ENCODE results near the gene CDC42EP3. TPM values are rescaled to one million over a fixed set of nuclear protein-coding genes. Genes with fewer than 3 reads are reported as not detected.

Gene CDC42EP3
- total and polyA plus RNA-seq, 9 donors: 17.0 to 36.6 (median 26.7) TPM

DNA sequence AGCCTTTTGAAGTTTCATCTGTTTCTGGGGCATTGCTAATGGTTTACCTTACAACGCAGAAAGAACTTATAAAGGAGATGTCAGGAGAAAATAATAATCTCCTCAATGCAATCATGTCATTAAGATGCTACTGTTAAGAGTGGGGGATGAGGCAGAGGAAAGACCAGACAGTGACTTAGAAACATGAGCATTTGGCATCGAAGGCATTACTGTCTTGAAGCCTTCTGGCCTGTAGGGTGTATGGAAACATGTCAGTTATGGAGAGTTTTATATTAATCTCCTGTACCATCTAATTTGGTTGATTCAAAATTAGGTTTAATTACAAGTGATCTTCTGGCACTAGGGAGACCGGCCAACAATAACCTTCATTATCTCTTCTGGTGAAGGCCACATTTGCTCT lies 32.5 kb downstream of the CDC42EP3 start:
- Histone ChIP-seq H3K4me3 (ENCODE audit: low read length) (no peak overlapping the region), H3K4me1 (ENCODE audit: control insufficient read depth, insufficient read depth, low read length) (peaks cover 9% of the 10 kb centered on the region)
- WGBS (ENCODE audit: insufficient coverage): 100% methylated on average over 1 of the region's 3 CpGs

DNA sequence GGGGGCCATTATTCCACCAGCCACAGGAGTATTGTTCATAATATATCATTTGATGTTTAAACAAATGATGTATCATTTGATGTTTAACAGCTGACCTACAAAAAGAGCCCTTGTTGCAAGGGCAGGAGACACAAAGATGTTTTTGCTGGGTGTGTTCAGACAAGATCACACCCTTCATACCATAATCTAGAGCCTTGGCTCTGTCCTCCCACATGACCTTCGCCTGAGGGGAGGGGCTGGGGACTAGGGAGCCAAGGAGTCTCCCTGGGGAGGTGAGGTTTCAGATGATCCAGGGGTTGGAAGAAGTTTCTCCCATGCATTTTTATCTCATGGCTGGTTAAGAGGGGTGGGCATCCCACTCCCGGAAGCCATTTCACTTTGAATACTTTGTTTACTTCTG lies 33.5 kb downstream of the CDC42EP3 start:
- H3K9me3 ChIP-seq (replicated peaks; ENCODE audit: control insufficient read depth, low read depth, low read length): no peaks in the 10 kb centered on the region
- no CpG with 5 or more reads among the region's 2 CpGs for WGBS (ENCODE audit: insufficient coverage)
- DNase-seq: no peak
- H3K27ac ChIP-seq (ENCODE audit: low read length): no peak overlapping the region
- no peaks in the 10 kb centered on the region for H3K27me3 ChIP-seq (ENCODE audit: control insufficient read depth, insufficient read depth, low read length)
- H3K36me3 ChIP-seq (ENCODE audit: control insufficient read depth, insufficient read depth, low read length): no peaks in the 10 kb centered on the region
- H3K4me1 ChIP-seq (ENCODE audit: control insufficient read depth, insufficient read depth, low read length): peaks cover 9% of the 10 kb centered on the region
- H3K4me3 ChIP-seq (ENCODE audit: low read length): no peak overlapping the region

More for the DNA sequence above, 32.5 kb downstream of the CDC42EP3 start:
- Histone ChIP-seq H3K27ac (ENCODE audit: low read length) (no peak overlapping the region), H3K36me3 (ENCODE audit: control insufficient read depth, insufficient read depth, low read length) (peaks cover 2% of the 10 kb centered on the region), H3K9me3 (replicated peaks; ENCODE audit: control insufficient read depth, low read depth, low read length) (no peaks in the 10 kb centered on the region), H3K27me3 (ENCODE audit: control insufficient read depth, insufficient read depth, low read length) (no peaks in the 10 kb centered on the region)
- DNase-seq: no peak

DNA sequence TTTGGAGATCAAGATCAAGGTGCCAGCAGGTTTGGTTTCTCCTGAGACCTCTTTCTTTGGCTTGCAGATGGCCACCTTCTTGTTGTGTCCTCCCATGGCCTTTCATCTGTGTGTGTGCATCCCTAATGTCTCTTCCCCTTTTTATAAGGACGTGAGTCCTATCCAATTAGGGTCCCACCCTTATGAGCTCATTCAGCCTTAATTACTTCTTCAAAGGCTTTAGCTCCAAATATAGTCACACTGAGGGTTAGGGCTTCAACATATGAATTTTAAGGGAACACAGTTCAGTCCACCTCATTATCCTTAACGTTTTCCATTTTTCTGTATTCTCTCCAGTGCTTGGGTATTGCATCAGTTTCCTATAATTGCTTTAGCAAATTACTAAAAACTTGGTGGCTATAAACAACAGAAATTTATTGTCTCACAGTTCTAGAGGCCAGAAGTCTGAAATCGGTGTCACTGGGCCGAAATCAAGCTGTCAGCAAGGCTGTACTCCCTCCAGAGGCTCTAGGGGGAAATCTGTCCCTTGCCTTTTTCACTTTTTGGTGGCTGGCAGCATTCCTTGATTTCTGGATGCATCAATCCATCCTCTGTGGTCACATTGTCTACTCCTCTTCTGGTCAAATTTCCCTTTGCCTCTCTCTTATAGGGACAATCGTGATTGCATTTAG lies 34.1 kb downstream of the CDC42EP3 start:
- no peak overlapping the region for H3K4me3 ChIP-seq (ENCODE audit: low read length)
- no peaks in the 10 kb centered on the region for H3K36me3 ChIP-seq (ENCODE audit: control insufficient read depth, insufficient read depth, low read length)
- WGBS (ENCODE audit: insufficient coverage): 80% methylated on average over 4 of the region's 5 CpGs
- H3K9me3 ChIP-seq (replicated peaks; ENCODE audit: control insufficient read depth, low read depth, low read length): no peaks in the 10 kb centered on the region
- peaks cover 9% of the 10 kb centered on the region for H3K4me1 ChIP-seq (ENCODE audit: control insufficient read depth, insufficient read depth, low read length)
- DNase-seq: no peak
- H3K27ac ChIP-seq (ENCODE audit: low read length): no peak overlapping the region
- no peaks in the 10 kb centered on the region for H3K27me3 ChIP-seq (ENCODE audit: control insufficient read depth, insufficient read depth, low read length)

- Histone ChIP-seq H3K27ac (ENCODE audit: low read length) (no peak overlapping the region), H3K27me3 (ENCODE audit: control insufficient read depth, insufficient read depth, low read length) (no peaks in the 10 kb centered on the region), H3K9me3 (replicated peaks; ENCODE audit: control insufficient read depth, low read depth, low read length) (no peaks in the 10 kb centered on the region), H3K36me3 (ENCODE audit: control insufficient read depth, insufficient read depth, low read length) (no peaks in the 10 kb centered on the region), H3K4me3 (ENCODE audit: low read length) (no peak overlapping the region), H3K4me1 (ENCODE audit: control insufficient read depth, insufficient read depth, low read length) (peaks cover 9% of the 10 kb centered on the region)
- WGBS (ENCODE audit: insufficient coverage): 83% methylated on average over 4 of the region's 4 CpGs
- no peak for DNase-seq
Measured at GRCh38 chr2:37636381-37637066, 34.9 kb downstream of the CDC42EP3 start.

DNA sequence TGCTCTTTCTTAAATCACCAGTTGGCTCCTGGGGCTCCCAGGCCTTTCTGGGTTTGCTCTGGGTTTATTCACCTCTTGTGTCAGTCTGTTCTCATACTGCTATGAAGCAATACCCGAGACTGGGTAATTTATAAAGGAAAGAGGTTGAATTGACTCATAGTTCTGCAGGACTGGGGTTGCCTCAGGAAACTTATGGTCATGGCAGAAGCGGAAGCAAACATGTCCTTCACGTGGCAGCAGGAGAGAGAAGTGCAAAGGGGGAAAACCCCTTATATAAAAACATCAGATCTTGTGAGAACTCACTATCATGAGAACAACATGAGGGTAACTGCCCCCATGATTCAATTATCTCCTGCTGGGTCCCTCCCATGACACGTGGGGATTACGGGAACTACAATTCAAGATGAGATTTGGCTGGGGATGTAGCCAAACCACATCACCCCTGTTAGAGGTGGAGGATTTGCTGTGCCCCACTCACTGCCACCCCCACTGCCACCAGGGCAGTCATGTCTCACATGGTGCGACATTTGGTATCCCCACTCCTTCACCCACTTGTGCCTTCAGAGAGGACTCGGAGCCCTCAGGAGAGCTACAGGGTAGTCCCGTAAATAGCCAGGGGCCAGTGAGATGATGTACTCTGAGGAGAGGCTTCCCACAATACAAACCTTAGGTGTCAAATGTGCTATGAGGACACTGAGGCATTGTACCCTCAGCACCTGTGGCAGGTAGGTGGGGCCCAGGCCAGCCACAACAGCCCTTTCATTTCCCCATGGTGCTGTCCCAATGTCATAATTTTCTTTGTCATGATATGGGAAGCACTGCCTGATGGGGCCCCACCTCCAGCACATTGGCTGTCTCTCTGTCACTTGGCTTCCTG lies 35.7 kb downstream of the CDC42EP3 start:
- Histone ChIP-seq H3K9me3 (replicated peaks; ENCODE audit: control insufficient read depth, low read depth, low read length) (no peaks in the 10 kb centered on the region), H3K27ac (ENCODE audit: low read length) (no peak overlapping the region), H3K4me3 (ENCODE audit: low read length) (no peak overlapping the region), H3K36me3 (ENCODE audit: control insufficient read depth, insufficient read depth, low read length) (no peaks in the 10 kb centered on the region), H3K4me1 (ENCODE audit: control insufficient read depth, insufficient read depth, low read length) (peaks cover 4% of the 10 kb centered on the region), H3K27me3 (ENCODE audit: control insufficient read depth, insufficient read depth, low read length) (no peaks in the 10 kb centered on the region)
- DNase-seq: peak; percentile 68
- WGBS (ENCODE audit: insufficient coverage): 100% methylated on average over 1 of the region's 8 CpGs

DNA sequence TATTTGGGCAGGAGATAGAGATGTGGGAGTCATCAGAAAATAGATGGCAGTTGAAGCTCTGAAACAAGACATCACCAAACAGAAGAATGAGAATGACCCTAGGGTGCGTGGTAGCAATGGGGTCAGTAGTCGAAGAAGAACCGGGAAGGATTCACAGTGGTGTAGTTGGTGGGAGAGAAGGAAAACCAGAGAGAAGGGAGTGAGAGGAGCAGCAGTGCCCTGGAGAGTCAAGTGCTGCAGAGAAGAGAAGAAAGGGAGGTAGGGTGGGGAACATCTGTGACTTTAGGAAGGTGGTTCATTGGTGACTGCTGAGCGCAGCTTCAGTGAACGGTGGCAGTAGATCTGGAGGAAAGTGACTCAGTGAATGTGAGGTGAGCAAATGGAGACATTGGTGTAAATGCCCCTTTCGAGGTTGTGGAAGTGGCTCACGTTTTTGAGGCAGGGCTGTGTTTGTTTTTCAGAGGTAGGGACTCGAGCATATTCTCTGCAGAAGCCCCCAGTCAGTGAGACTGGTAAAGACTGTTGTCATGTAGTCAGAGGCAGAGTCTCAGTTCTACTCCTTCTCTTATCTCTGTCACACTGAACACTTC lies 36.4 kb downstream of the CDC42EP3 start:
- Histone ChIP-seq H3K4me3 (ENCODE audit: low read length) (no peak overlapping the region), H3K4me1 (ENCODE audit: control insufficient read depth, insufficient read depth, low read length) (peaks cover 4% of the 10 kb centered on the region), H3K9me3 (replicated peaks; ENCODE audit: control insufficient read depth, low read depth, low read length) (no peaks in the 10 kb centered on the region), H3K36me3 (ENCODE audit: control insufficient read depth, insufficient read depth, low read length) (no peaks in the 10 kb centered on the region), H3K27ac (ENCODE audit: low read length) (no peak overlapping the region), H3K27me3 (ENCODE audit: control insufficient read depth, insufficient read depth, low read length) (no peaks in the 10 kb centered on the region)
- DNase-seq: no peak
- 91% methylated on average over 7 of the region's 8 CpGs for WGBS (ENCODE audit: insufficient coverage)

- Histone ChIP-seq H3K4me3 (ENCODE audit: low read length) (no peak overlapping the region), H3K27ac (ENCODE audit: low read length) (no peak overlapping the region), H3K9me3 (replicated peaks; ENCODE audit: control insufficient read depth, low read depth, low read length) (no peaks in the 10 kb centered on the region), H3K27me3 (ENCODE audit: control insufficient read depth, insufficient read depth, low read length) (no peaks in the 10 kb centered on the region), H3K36me3 (ENCODE audit: control insufficient read depth, insufficient read depth, low read length) (no peaks in the 10 kb centered on the region), H3K4me1 (ENCODE audit: control insufficient read depth, insufficient read depth, low read length) (peaks cover 7% of the 10 kb centered on the region)
- no CpG with 5 or more reads among the region's 3 CpGs for WGBS (ENCODE audit: insufficient coverage)
- no peak for DNase-seq
Measured at GRCh38 chr2:37633845-37634244, 37.6 kb downstream of the CDC42EP3 start.

- Histone ChIP-seq H3K4me3 (ENCODE audit: low read length) (no peak overlapping the region), H3K27ac (ENCODE audit: low read length) (no peak overlapping the region), H3K36me3 (ENCODE audit: control insufficient read depth, insufficient read depth, low read length) (no peaks in the 10 kb centered on the region), H3K4me1 (ENCODE audit: control insufficient read depth, insufficient read depth, low read length) (peaks cover 7% of the 10 kb centered on the region), H3K9me3 (replicated peaks; ENCODE audit: control insufficient read depth, low read depth, low read length) (no peaks in the 10 kb centered on the region), H3K27me3 (ENCODE audit: control insufficient read depth, insufficient read depth, low read length) (no peaks in the 10 kb centered on the region)
- WGBS (ENCODE audit: insufficient coverage): no CpG with 5 or more reads among the region's 1 CpG
- no peak for DNase-seq
Measured at GRCh38 chr2:37633234-37633633, 38.2 kb downstream of the CDC42EP3 start.

- Histone ChIP-seq H3K9me3 (replicated peaks; ENCODE audit: control insufficient read depth, low read depth, low read length) (no peaks in the 10 kb centered on the region), H3K4me3 (ENCODE audit: low read length) (no peak overlapping the region), H3K27me3 (ENCODE audit: control insufficient read depth, insufficient read depth, low read length) (no peaks in the 10 kb centered on the region), H3K27ac (ENCODE audit: low read length) (no peak overlapping the region), H3K36me3 (ENCODE audit: control insufficient read depth, insufficient read depth, low read length) (no peaks in the 10 kb centered on the region), H3K4me1 (ENCODE audit: control insufficient read depth, insufficient read depth, low read length) (peaks cover 5% of the 10 kb centered on the region)
- WGBS (ENCODE audit: insufficient coverage): 96% methylated on average over 2 of the region's 2 CpGs
- DNase-seq: no peak
Measured at GRCh38 chr2:37632310-37632709, 39.1 kb downstream of the CDC42EP3 start.

DNA sequence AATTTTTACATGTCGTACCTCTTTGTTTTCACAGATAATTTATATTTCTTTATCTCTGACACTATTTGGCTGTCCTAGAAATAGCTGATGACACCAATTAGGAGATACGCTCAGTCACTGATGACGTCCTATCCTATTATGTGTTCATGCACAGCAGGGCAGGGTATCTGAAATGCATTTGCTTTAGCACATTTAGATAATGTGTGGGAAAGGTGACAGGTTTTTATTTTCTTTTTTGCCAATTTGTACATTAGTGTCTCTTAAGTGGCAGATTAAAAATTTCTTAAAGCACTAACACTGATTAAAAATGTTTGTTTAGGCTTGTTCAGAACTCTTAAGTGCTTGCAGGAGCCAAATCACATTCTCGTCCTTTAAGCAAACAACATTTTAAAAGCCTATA lies 39.7 kb downstream of the CDC42EP3 start:
- H3K4me1 ChIP-seq (ENCODE audit: control insufficient read depth, insufficient read depth, low read length): peaks cover 5% of the 10 kb centered on the region
- no peak overlapping the region for H3K27ac ChIP-seq (ENCODE audit: low read length)
- no peaks in the 10 kb centered on the region for H3K36me3 ChIP-seq (ENCODE audit: control insufficient read depth, insufficient read depth, low read length)
- DNase-seq: no peak
- no peaks in the 10 kb centered on the region for H3K27me3 ChIP-seq (ENCODE audit: control insufficient read depth, insufficient read depth, low read length)
- H3K4me3 ChIP-seq (ENCODE audit: low read length): no peak overlapping the region
- no CpG with 5 or more reads among the region's 4 CpGs for WGBS (ENCODE audit: insufficient coverage)
- H3K9me3 ChIP-seq (replicated peaks; ENCODE audit: control insufficient read depth, low read depth, low read length): no peaks in the 10 kb centered on the region
